Activated T-cell treated with anti-CD3 and anti-CD28 coated beads, Interleukin-2, amount 50 U/mL, for 72 hours (primary cell): Measurements from ENCODE around the gene YOD1. TPM values are rescaled to one million over a fixed set of nuclear protein-coding genes. Genes with fewer than 3 reads are reported as not detected.

Experiments used
- ATAC-seq, 2 donors: fragments of 150-1000 bp; cut with Tn5 transposase; replicated peaks in 1 of 2; 2 replicates each; pipeline ENCODE4 v1.10.0; 2021; ENCODE audit warnings: moderate library complexity in 2 of 2, mild to moderate bottlenecking in 1 of 2
- DNase-seq, 2 donors: peaks; one replicate each; pipeline ENCODE4 v3.0.0; 2021 to 2022; ENCODE audit warnings: mixed read lengths in 1 of 2
- H3K27ac Mint-ChIP-seq: one replicate; pipeline ENCODE4 v1.8.0; 2022; ENCODE audit warnings: mild to moderate bottlenecking, moderate library complexity, mixed read lengths
- H3K27me3 Mint-ChIP-seq: one replicate; pipeline ENCODE4 v1.8.0; 2022; ENCODE audit warnings: low read depth, mixed read lengths
- H3K36me3 Mint-ChIP-seq, 2 donors: one replicate each; pipeline ENCODE4 v1.8.0; 2022; ENCODE audit warnings: mixed read lengths in 2 of 2, mild to moderate bottlenecking in 1 of 2; ENCODE audit not compliant: insufficient read depth in 2 of 2
- H3K4me1 Mint-ChIP-seq: one replicate; pipeline ENCODE4 v1.8.0; 2022; ENCODE audit warnings: low read depth, mixed read lengths
- H3K4me3 Mint-ChIP-seq, 2 donors: one replicate each; pipeline ENCODE4 v1.8.0; 2022; ENCODE audit warnings: mild to moderate bottlenecking in 2 of 2, mixed read lengths in 2 of 2, moderate library complexity in 2 of 2
- H3K9me3 Mint-ChIP-seq, 2 donors: one replicate each; pipeline ENCODE4 v1.8.0; 2022; ENCODE audit warnings: mixed read lengths in 2 of 2
- total RNA-seq, 2 donors: library from RNA; stranded (reverse); gene quantifications; one replicate each; pipeline ENCODE4 v1.2.3, GENCODE V29; 2022

YOD1 gene
- total RNA-seq = 10 to 100 TPM; 12.6 to 13.2 TPM

- ATAC-seq (peak; percentile 10 to 19), DNase-seq (peak; percentile 23 to 26)
- no peaks in the 10 kb centered on the region for H3K9me3 Mint-ChIP-seq
- peaks cover 1 to 7% of the 10 kb centered on the region in 2 donors for H3K36me3 Mint-ChIP-seq
- H3K27me3 Mint-ChIP-seq = no peaks in the 10 kb centered on the region
- peak within 1 kb of the TSS; percentile 100 for H3K27ac Mint-ChIP-seq
- H3K4me1 Mint-ChIP-seq = peaks cover 60% of the 10 kb centered on the region
- H3K4me3 Mint-ChIP-seq = peak within 1 kb of the TSS; percentile 98 to 100
These were observed at the start of gene YOD1 for GRCh38 chr1:207051191-207051943. Gene YOD1, minus strand, starts transcription at chr1:207051208. Its CDS starts 178 bp downstream, at chr1:207051030.

- H3K4me3 Mint-ChIP-seq = peak overlapping the region; percentile 39 to 63
These were observed 46.9 kb upstream of the YOD1 start for GRCh38 chr1:207097871-207098324.

GRCh38 chr1:207093944-207094343, 42.9 kb upstream of the YOD1 start:
- H3K9me3 Mint-ChIP-seq = no peaks in the 10 kb centered on the region
- peaks cover 0 to 11% of the 10 kb centered on the region in 2 donors for H3K36me3 Mint-ChIP-seq
- H3K27ac Mint-ChIP-seq = no peak overlapping the region
- H3K4me1 Mint-ChIP-seq = peaks cover 43% of the 10 kb centered on the region
- no peaks in the 10 kb centered on the region for H3K27me3 Mint-ChIP-seq
- no peak for DNase-seq
- no peak overlapping the region for H3K4me3 Mint-ChIP-seq
- ATAC-seq = no peak

More at GRCh38 chr1:207097871-207098324, 46.9 kb upstream of the YOD1 start:
- Mint-ChIP-seq H3K9me3 (no peaks in the 10 kb centered on the region), H3K4me1 (peaks cover 20% of the 10 kb centered on the region), H3K27me3 (peaks cover 11% of the 10 kb centered on the region), H3K36me3 (peaks cover 0 to 17% of the 10 kb centered on the region in 2 donors), H3K27ac (peak overlapping the region; percentile 9)
- peak; percentile 99 for ATAC-seq
- peak; percentile 49 to 59 for DNase-seq

- peak overlapping the region; percentile 52 for H3K27ac Mint-ChIP-seq
These were observed 40.3 kb upstream of the YOD1 start for GRCh38 chr1:207091200-207091908.

GRCh38 chr1:207089627-207090355, 38.8 kb upstream of the YOD1 start:
- H3K9me3 Mint-ChIP-seq = no peaks in the 10 kb centered on the region
- no peaks in the 10 kb centered on the region for H3K36me3 Mint-ChIP-seq
- peak; percentile 7 to 39 for ATAC-seq
- peak overlapping the region; percentile 60 to 71 for H3K4me3 Mint-ChIP-seq
- H3K27ac Mint-ChIP-seq = peak overlapping the region; percentile 16
- no peaks in the 10 kb centered on the region for H3K27me3 Mint-ChIP-seq
- peaks cover 38% of the 10 kb centered on the region for H3K4me1 Mint-ChIP-seq
- DNase-seq = no peak

More at GRCh38 chr1:207091200-207091908, 40.3 kb upstream of the YOD1 start:
- no peak for ATAC-seq
- H3K4me3 Mint-ChIP-seq = no peak overlapping the region
- peaks cover 31% of the 10 kb centered on the region for H3K4me1 Mint-ChIP-seq
- no peaks in the 10 kb centered on the region for H3K9me3 Mint-ChIP-seq
- peaks cover 0 to 2% of the 10 kb centered on the region in 2 donors for H3K36me3 Mint-ChIP-seq
- no peaks in the 10 kb centered on the region for H3K27me3 Mint-ChIP-seq
- no peak for DNase-seq

GRCh38 chr1:207088701-207089626, 38.0 kb upstream of the YOD1 start, which contains the start of gene C4BPB:
Gene C4BPB, plus strand, starts transcription at chr1:207088860. Its CDS starts 672 bp downstream, at chr1:207089532.
- Mint-ChIP-seq H3K27ac (peak within 1 kb of the TSS; percentile 64), H3K27me3 (no peaks in the 10 kb centered on the region), H3K4me3 (peak within 1 kb of the TSS; percentile 60 to 71), H3K9me3 (no peaks in the 10 kb centered on the region), H3K36me3 (no peaks in the 10 kb centered on the region), H3K4me1 (peaks cover 42% of the 10 kb centered on the region)
- DNase-seq = peak in 1 of 2 donors; percentile 23
- ATAC-seq = peak; percentile 51 to 71

- H3K4me3 Mint-ChIP-seq = no peak overlapping the region
- H3K4me1 Mint-ChIP-seq = peaks cover 42% of the 10 kb centered on the region
- ATAC-seq (no peak), DNase-seq (no peak)
- no peaks in the 10 kb centered on the region for H3K9me3 Mint-ChIP-seq
- peaks cover 6% of the 10 kb centered on the region for H3K27me3 Mint-ChIP-seq
- H3K27ac Mint-ChIP-seq = no peak overlapping the region
- H3K36me3 Mint-ChIP-seq = no peaks in the 10 kb centered on the region
These were observed 37.2 kb upstream of the YOD1 start for GRCh38 chr1:207088161-207088560.

- DNase-seq = no peak
- Mint-ChIP-seq H3K27ac (no peak overlapping the region), H3K4me3 (no peak overlapping the region), H3K36me3 (no peaks in the 10 kb centered on the region), H3K27me3 (peaks cover 10% of the 10 kb centered on the region), H3K4me1 (peaks cover 33% of the 10 kb centered on the region), H3K9me3 (no peaks in the 10 kb centered on the region)
- no peak for ATAC-seq
These were observed 34.9 kb upstream of the YOD1 start for GRCh38 chr1:207085887-207086286.

GRCh38 chr1:207084701-207085180, 33.7 kb upstream of the YOD1 start:
- Mint-ChIP-seq H3K27ac (no peak overlapping the region), H3K27me3 (peaks cover 10% of the 10 kb centered on the region), H3K36me3 (no peaks in the 10 kb centered on the region), H3K4me1 (peaks cover 28% of the 10 kb centered on the region), H3K9me3 (no peaks in the 10 kb centered on the region), H3K4me3 (no peak overlapping the region)
- DNase-seq (peak; percentile 59 to 65), ATAC-seq (peak; percentile 81 to 87)

GRCh38 chr1:207084232-207084631, 33.2 kb upstream of the YOD1 start:
- ATAC-seq (no peak), DNase-seq (no peak)
- H3K4me1 Mint-ChIP-seq = peaks cover 23% of the 10 kb centered on the region
- H3K27me3 Mint-ChIP-seq = peaks cover 10% of the 10 kb centered on the region
- H3K4me3 Mint-ChIP-seq = no peak overlapping the region
- no peaks in the 10 kb centered on the region for H3K36me3 Mint-ChIP-seq
- H3K27ac Mint-ChIP-seq = no peak overlapping the region
- no peaks in the 10 kb centered on the region for H3K9me3 Mint-ChIP-seq

GRCh38 chr1:207081806-207082205, 30.8 kb upstream of the YOD1 start:
- DNase-seq = no peak
- H3K27ac Mint-ChIP-seq = no peak overlapping the region

GRCh38 chr1:207081088-207081487, 30.1 kb upstream of the YOD1 start:
- no peak for ATAC-seq
- H3K27ac Mint-ChIP-seq = no peak overlapping the region

More at GRCh38 chr1:207081806-207082205, 30.8 kb upstream of the YOD1 start:
- peaks cover 12% of the 10 kb centered on the region for H3K4me1 Mint-ChIP-seq
- H3K4me3 Mint-ChIP-seq = no peak overlapping the region
- peaks cover 10% of the 10 kb centered on the region for H3K27me3 Mint-ChIP-seq
- no peaks in the 10 kb centered on the region for H3K9me3 Mint-ChIP-seq
- no peaks in the 10 kb centered on the region for H3K36me3 Mint-ChIP-seq
- no peak for ATAC-seq

More at GRCh38 chr1:207081088-207081487, 30.1 kb upstream of the YOD1 start:
- no peaks in the 10 kb centered on the region for H3K9me3 Mint-ChIP-seq
- peaks cover 12% of the 10 kb centered on the region for H3K4me1 Mint-ChIP-seq
- DNase-seq = no peak
- H3K27me3 Mint-ChIP-seq = peaks cover 10% of the 10 kb centered on the region
- no peak overlapping the region for H3K4me3 Mint-ChIP-seq
- no peaks in the 10 kb centered on the region for H3K36me3 Mint-ChIP-seq
